Nucleus accumbens (tissue), 56 donors: Measurements from ENCODE around the gene AGTPBP1.
"Not testable (repeated sequence)": the region's sequence is repeated elsewhere in the genome, so short reads cannot be mapped to it uniquely, and the experiment has no call there.

Experiments
- DNase-seq, 56 donors: peaks; one replicate each; lab custom pipeline; 2025; lab: John Stamatoyannopoulos, UW

Gene AGTPBP1, protein sequence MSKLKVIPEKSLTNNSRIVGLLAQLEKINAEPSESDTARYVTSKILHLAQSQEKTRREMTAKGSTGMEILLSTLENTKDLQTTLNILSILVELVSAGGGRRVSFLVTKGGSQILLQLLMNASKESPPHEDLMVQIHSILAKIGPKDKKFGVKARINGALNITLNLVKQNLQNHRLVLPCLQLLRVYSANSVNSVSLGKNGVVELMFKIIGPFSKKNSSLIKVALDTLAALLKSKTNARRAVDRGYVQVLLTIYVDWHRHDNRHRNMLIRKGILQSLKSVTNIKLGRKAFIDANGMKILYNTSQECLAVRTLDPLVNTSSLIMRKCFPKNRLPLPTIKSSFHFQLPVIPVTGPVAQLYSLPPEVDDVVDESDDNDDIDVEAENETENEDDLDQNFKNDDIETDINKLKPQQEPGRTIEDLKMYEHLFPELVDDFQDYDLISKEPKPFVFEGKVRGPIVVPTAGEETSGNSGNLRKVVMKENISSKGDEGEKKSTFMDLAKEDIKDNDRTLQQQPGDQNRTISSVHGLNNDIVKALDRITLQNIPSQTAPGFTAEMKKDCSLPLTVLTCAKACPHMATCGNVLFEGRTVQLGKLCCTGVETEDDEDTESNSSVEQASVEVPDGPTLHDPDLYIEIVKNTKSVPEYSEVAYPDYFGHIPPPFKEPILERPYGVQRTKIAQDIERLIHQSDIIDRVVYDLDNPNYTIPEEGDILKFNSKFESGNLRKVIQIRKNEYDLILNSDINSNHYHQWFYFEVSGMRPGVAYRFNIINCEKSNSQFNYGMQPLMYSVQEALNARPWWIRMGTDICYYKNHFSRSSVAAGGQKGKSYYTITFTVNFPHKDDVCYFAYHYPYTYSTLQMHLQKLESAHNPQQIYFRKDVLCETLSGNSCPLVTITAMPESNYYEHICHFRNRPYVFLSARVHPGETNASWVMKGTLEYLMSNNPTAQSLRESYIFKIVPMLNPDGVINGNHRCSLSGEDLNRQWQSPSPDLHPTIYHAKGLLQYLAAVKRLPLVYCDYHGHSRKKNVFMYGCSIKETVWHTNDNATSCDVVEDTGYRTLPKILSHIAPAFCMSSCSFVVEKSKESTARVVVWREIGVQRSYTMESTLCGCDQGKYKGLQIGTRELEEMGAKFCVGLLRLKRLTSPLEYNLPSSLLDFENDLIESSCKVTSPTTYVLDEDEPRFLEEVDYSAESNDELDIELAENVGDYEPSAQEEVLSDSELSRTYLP

DNA sequence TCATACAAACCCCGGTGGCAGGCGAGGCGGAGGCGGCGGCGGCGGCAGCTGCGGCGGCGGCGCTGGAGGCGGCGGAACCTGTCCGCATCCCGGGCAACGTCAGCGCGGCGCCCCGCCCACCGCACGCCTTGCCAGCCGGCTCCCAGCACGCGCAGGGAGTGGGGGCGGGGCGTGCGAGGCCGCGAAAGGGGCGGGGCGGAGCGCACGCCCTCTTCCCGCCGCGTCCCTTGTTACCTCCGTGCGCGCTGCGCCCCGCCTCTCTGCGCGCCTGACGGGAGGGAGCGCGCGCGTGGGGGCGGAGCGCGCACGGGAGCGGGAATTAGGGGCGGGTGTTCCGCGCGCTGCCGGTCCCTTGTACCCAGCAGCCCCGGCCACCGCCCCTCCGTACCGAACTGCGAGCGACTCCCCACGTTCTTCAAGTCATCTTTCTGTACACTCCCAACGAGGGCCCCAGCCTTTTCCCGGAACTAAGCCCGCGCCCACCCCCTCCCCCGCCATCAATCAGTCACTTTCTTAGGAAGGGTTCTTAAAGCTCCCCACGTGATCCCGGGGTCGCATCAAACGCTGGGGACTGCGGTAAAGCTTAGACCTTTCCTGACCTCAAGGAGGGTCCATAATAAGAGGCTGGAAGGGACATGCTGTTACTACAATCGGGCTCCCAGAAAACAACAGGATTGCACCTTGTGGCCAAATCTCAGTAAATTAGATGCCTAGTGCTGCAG lies at the start of gene AGTPBP1:
AGTPBP1 (minus strand) TSS at position 80 of the 722 bp plus-strand sequence. CDS start 29,421 bp downstream, outside the sequence.
- peak; percentile 8 to 96 (median 84) for DNase-seq

DNA sequence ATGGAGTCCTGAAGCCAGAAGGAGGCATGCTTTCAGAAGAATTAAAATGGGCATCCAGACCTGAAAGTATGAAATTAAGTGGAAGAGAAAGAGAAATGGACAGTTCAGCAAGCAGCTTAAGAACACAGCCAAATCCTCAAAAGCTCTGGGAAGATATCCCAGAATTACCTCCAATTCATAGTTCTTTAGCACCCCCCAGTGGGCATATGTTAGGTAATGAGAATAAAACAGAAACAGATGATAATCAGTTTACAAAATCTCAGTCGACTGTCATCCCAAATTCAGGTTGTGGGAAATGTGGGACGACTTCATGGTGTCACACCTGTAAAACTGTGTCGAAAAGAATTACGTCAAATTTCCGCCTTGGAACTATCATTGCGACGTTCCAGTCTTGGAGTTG lies 44.4 kb upstream of the AGTPBP1 start:
- DNase-seq, result not testable (repeated sequence)

DNA sequence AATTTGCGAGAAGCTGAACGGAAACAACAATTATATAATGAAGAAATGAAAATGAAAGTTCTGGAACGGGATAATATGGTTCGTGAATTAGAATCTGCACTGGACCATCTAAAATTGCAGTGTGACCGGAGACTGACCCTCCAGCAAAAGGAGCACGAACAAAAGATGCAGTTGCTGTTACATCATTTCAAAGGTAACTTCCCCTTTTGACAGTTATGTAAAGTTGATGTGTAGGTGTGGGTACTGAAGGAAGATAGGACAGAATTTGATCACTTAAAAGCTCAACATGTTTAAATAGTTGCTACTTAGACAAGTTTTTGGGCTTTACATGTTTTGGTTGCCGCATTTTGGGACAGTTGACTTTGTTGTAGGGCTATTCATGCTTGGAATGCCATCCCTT lies 32.1 kb upstream of the AGTPBP1 start:
- DNase-seq, result not testable (repeated sequence)

DNA sequence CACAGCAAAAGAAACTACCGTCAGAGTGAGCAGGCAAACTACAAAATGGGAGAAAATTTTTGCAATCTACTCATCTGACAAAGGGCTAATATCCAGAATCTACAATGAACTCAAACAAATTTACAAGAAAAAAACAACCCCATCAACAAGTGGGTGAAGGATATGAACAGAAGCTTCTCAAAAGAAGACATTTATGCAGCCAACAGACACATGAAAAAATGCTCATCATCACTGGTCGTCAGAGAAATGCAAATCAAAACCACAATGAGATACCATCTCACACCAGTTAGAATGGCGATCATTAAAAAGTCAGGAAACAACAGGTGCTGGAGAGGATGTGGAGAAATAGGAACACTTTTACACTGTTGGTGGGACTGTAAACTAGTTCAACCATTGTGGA lies 20.0 kb upstream of the AGTPBP1 start:
- DNase-seq, result not testable (repeated sequence)

DNA sequence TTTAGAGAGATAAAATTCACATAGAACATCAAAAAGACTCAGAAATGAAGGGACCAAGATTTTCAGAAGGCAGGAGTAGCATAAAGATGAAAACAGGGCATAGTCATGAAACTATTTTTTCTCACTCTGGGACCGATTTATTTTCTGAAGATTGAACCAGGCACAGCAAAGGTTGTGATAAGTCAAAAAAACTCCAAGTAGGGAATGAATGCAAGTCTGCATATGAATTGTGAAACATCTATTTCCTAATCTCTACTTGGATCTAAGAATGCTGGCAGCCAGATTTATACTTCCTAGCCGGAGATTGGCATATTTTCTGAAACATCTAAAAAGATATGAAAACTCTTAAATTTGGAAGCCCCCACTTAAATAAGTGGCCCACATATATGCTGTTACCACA lies 16.0 kb upstream of the AGTPBP1 start:
- not testable (repeated sequence) for DNase-seq

DNA sequence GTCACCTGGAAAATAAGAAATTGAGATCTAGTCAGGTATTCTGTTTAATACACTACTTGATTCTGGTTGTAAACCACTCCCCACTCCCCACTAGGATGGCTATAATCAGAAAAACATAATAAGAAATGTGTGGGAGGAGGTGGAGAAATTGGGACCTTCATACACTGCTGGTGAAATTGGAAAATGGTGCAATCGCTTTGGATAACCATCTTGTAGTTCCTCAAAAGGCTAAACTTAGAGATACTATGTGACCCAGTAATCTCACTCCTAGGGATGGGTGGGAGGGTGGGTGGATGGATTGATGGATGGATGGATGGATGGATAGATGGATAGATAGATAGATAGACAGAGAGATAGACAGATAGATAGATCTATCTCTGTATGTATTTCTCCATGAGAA lies 14.5 kb upstream of the AGTPBP1 start:
- DNase-seq, result not testable (repeated sequence)

DNA sequence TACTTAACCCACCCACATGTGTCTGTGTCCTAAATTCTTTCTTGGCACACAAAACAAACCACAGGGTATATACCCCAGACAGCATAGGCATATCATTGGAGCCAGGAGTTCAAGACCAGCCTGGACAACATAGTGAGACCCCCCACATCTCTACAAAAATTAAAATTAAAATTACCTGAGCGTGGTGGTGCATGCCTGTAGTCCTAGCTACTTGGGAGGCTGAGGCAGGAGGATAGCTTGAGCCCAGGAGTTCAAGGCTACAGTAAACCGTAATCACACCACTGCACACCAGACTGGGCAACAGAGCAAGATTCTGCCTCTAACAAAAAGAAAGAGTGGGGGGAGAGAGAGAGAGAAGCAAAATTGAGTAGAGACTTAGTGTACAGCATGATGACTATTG lies 4.6 kb upstream of the AGTPBP1 start:
- DNase-seq, result no peak

DNA sequence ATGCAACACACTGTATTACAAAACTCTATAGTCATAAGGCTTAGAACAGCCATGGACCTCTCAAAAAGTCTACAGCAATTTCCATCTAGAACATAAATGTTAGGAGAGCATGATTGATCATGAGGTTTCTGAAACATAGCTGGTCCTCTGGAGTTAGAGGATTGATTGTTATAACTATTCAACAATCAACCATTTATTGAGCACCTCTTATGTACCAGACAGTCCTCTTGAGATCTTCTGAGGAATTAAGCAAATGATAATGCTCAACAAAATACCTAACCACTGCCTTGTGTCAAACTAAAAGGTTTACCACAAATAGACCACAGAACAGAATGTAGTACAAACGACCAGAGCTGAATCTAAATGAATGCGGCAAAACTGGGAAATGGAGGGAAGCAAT lies 3.4 kb upstream of the AGTPBP1 start:
- no peak for DNase-seq

DNA sequence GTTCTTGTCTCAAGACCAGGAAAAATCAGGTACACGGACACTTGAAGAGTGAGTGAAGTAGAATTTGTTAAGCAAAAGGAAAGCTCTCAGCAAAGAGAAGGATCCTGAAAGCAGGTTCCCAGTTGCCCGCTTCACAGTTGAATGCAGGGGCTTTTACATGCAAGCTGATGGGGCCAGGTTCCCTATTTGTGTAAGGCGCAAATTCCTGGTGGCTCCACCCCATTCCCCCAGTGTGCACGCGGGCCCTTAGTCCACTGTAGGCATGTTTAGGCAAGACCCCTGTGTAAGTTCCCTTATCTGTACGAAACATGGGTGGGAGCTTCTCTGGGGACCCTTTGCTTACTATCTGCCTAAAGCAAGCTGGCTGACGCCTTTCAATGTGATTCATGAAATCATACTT lies 2.7 kb upstream of the AGTPBP1 start:
- no peak for DNase-seq

DNA sequence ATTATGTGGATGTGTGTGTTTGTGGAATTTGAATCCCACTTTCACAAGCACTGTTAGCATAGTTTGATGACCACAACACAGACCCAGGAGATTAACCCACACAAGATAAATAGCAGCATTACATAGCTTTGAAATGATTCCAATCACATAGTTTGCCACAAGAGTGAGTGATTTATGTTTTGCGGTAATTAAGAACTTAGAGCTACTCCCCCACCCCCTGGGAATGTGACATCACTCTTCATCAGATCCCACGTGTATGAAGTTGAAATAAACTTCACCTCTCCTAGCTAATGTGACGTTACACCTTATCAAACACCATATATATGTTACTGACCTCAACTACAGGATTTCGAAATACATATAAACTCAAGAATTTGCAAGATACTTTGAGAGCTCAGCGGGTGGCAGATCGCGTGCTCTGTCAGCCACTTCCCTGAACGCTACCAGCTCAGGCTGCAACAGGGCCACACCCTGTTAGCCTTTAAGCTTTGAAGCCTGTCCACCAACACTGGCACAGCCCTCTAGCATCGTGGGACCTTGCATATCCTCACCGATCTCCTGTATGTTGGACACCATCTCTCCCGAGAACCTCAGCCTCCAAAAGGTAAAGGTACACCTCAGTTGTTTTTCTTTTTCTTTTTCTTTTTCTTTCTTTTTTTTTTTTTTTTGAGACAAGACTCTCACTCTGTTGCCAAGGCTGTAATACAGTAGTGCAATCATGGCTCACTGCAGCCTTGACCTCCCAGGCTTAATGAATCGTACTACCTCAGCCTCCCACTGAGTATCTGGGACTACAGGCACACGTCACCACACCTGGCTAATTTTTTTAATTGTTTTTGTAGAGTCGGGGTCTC lies 1.7 kb upstream of the AGTPBP1 start:
- no peak for DNase-seq

DNA sequence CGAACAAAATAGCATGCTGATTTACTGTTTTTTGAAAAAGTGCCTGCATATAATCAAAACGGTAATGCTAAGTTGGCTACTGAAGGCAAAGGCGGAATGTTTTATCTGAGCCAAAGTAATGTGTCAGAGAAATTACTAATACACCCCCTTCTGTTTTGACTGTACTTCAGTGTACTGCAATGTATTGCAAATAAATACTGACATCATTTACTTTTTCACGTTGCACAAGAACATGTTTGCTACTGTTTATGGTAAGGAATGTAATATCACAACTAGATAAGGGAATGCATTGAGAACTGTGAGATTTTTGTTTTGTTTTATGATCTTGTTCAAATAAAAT lies 813 bp upstream of the AGTPBP1 start:
- no peak for DNase-seq

DNA sequence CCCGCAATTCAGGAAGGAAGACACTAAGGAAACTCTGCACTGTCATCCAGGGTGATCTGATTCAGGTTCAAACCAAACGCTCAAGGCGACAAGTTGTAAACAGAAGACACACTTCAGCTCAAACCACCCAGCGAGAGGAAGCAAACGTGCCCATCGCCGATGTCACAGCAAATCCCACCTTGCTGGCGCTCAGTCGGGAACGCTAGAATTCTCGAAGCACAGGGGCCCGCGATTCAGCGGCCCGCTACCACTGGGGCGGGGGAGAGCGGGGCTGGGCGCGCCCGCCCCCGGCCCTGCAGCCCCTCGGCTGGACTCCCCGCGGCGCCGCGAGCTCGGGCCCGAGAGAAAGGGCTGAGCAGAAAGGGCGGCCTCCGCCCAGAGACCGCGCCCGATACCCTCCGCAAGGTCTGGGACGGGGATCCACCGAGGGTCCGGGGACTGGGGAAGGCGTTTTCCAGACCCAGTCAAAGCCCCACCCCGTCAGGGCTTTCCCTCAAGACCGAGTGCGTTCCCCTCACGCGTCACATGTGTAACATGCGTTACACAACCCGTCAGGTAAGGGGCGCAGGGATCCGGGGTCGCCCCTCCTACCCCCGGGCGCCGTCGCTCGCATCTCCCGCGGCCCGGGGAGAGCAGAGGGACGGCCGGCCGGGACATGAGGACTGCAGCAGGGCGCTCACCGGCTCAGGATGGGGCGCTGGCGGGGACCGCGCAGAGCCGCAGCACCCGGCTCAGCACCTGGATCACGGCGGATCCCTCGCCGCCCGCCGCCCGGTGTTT lies 469 bp downstream of the AGTPBP1 start:
- DNase-seq, result peak in 38 of 56 donors; percentile 8 to 73 (median 50)

DNA sequence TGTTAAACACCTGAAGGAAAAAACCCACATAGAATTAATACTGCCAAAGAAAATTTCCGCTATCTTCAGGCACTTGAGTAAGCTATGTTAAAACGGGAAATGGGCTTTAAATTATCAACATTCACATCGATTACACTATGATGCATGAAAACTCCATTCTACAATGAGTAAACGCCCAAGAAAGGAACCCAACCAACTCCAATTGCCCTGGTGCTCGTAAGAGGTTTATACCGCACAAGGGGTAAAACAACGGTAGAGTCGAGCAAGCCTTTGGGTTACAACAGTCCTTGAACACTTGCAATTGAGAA lies 1.0 kb downstream of the AGTPBP1 start:
- DNase-seq, result no peak

DNA sequence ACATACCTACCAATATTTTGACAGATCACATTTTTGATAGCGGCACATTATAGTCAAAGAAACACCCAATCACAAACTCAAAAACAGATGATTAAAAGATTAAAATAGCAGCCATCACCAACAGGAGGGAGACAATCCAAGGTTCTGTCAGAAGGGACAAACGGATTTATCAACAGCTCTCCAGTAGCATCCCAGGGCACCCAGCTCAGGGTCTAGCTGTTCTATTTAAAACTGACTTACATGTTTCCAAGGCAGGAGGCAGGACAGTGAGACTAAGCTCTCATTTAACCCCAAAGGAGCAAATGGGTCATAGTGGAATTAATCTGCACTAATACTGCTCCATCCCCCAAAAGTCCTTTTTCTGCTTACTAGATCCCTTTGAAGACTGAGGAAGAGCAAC lies 3.2 kb downstream of the AGTPBP1 start:
- DNase-seq, result no peak

DNA sequence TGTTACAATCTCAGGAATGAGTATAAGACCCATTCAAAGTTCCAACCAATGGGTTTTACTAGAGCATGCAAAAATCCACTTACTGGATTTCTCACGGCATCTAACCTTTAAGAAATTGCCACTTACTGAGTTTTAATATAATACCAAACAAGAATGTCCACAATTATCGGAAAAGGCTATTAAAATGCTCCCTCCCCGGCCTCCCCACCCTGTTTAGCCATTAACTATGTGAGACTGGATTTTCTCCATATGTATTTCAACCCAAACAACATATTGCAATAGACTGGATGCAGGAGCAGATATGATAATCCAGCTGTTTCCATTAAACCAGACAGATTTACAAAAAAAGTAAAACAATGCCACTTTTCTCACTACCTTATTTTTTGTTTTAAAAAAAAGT lies 4.1 kb downstream of the AGTPBP1 start:
- DNase-seq, result no peak

DNA sequence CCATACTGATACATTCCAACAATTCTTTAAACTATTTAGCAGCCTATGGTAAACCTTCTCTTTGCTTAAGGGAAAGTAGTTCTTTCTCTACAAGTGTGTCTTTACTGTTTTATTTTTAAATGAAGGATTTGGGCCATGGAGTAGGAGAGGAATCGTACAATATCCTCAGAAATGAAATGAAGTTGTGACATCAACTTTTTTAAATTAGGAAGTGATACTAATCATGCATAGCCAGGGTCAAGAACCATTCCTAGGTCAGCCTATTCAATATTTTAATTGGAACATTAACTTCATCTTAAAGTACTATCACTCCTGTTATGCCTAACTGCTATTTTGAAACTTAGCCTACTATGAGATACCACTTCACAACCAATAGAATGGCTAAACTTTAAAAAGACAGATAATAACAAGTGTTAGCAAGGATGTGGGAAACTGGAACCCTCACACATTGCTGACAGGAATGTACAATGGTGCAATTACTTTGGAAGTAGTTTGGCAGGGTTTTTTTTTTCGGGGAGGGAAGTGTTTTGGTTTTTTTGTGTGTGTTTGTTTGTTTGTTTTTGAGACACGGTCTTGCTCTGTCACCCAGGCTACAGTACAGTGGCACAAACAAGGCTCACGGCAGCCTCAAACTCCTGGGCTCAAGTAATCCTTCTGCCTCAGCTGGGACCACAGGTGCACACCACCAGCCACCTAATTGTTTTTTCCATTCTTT lies 10.7 kb downstream of the AGTPBP1 start:
- DNase-seq, result no peak

DNA sequence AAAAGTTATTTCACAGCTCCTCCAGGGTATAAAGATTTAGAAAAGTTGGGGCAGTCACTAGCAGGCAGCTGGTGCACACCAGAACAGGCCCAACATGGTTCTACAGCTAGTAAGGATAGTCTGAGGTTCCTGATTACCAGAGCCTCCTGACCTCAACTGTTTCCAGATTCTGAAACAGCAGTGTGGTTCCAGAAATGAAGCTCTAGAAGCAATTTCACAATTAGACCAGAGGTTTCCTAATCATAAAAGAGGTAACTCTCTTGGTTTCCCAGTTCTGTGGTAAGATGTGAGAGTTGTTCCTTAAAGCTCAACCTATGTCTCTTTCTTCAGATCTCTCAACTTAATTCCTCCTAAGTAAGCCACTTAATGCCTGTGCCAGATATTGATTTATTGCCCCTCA lies 11.9 kb downstream of the AGTPBP1 start:
- DNase-seq, result no peak

DNA sequence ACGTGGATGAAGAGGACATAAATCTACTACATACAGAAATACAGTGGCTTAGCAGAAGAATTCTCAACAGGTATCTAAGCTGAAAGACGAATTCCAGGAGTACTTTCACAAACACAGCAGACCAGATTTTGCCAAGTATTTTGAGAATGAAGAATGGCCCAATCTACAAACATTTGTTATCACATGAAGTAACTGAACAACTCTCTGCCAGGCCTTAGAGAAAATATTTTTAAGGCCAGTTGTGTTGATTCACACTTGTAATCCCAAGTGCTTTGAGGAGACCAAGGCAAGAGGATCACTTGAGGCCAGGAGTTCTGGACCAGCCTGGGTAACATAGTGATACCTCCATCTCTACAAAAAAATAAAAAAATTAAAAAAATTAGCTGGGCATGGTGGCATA lies 14.3 kb downstream of the AGTPBP1 start:
- DNase-seq, result no peak
